Transverse colon (tissue), 4 donors: Measurements from ENCODE around the gene AGPAT1.

Experiments used
- EP300 ChIP-seq: sonication (generic); formaldehyde crosslinking; IDR thresholded peaks from one replicate; pipeline ENCODE4 v1.6.1; 2017; ENCODE audit warnings: antibody characterized with exemption, low read depth
- POLR2A ChIP-seq: fragments of 450-650 bp; IDR thresholded peaks from one replicate; pipeline ENCODE4 v1.6.1; 2016; ENCODE audit warnings: antibody characterized with exemption, mild to moderate bottlenecking, moderate library complexity
- POLR2AphosphoS5 ChIP-seq, 3 donors: sonication (generic); formaldehyde crosslinking; IDR thresholded peaks; one replicate each; pipeline ENCODE4 v1.6.1; 2016; ENCODE audit warnings: antibody characterized with exemption in 3 of 3
- TF ChIP-seq, protein P1 (sequence below), 5 experiments: fragments of 200-600 bp in 3 of 5; fragments of 450-650 bp in 2 of 5; sonication (generic) in 3 of 5; IDR thresholded peaks; 1 replicate in 2 of 5; 2 replicates in 3 of 5; pipeline ENCODE4 v1.5.1; 2016 to 2017; ENCODE audit warnings: antibody characterized with exemption in 5 of 5, inconsistent platforms in 3 of 5, mild to moderate bottlenecking in 2 of 5, moderate library complexity in 1 of 5

DNA sequence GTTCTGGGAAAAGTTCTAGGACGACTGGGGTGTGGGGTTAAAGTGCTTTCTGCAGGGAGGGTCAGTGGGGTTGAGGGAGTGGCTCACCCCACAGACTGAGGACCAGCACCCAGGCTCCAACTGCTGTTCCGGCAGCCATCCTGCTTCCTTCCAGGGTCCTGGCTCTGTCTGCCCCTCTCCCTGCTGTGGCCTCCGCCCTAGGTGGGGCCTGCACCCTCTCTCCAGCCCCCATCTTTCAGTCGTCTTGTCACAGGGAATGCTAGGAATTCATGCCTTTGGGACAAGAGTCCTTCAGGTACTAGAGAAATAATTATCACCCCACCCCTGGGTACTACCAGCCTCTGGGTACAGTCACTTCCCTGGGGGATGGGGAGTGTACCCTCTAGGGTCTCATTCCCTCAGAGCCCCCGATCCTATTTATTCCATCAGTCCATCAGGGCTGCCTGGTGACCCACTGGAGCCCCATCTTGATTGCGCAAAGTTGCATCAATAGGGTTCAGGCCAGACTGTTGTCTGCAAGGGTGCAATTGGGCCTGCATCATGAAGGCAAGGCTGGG lies 8.3 kb upstream of the AGPAT1 start, which contains the start of gene AGER:
- TF ChIP-seq POLR2A, result no peak
- TF ChIP-seq, protein P1, sequence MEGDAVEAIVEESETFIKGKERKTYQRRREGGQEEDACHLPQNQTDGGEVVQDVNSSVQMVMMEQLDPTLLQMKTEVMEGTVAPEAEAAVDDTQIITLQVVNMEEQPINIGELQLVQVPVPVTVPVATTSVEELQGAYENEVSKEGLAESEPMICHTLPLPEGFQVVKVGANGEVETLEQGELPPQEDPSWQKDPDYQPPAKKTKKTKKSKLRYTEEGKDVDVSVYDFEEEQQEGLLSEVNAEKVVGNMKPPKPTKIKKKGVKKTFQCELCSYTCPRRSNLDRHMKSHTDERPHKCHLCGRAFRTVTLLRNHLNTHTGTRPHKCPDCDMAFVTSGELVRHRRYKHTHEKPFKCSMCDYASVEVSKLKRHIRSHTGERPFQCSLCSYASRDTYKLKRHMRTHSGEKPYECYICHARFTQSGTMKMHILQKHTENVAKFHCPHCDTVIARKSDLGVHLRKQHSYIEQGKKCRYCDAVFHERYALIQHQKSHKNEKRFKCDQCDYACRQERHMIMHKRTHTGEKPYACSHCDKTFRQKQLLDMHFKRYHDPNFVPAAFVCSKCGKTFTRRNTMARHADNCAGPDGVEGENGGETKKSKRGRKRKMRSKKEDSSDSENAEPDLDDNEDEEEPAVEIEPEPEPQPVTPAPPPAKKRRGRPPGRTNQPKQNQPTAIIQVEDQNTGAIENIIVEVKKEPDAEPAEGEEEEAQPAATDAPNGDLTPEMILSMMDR (IDR thresholded peaks at IDR 0.05), result no peak
- TF ChIP-seq POLR2AphosphoS5 (IDR thresholded peaks at IDR 0.05), result no peak
- TF ChIP-seq EP300, result no peak
